HepG2 (cell line): ENCODE measurements around the gene SPOPL. TPM values are rescaled to one million over a fixed set of nuclear protein-coding genes. Genes with fewer than 3 reads are reported as not detected.

Source experiments
- ATAC-seq: fragments of 200-7000 bp; cut with Tn5 transposase; 3 replicates; pipeline ENCODE4 v1.9.1; 2020; ENCODE audit warnings: mild to moderate bottlenecking, moderate library complexity
- BruUV-seq: library from RNA; stranded (reverse); fragments of 400-500 nt; replicated peaks from 2 replicates; lab custom pipeline; 2021; lab: Mats Ljungman, UMichigan
- CTCF ChIA-PET: fragments of 300-600 bp; formaldehyde crosslinking; extraction: SDS; loops from one replicate; lab custom pipeline; 2021; ENCODE audit warnings: low total read pairs, inconsistent platforms, low intra/inter-chr PET ratio; lab: Yijun Ruan, JAX
- POLR2A ChIA-PET: fragments of 350-600 bp; sonication (Branson Sonifier 250); formaldehyde crosslinking; loops from one replicate; lab custom pipeline; 2020; ENCODE audit warnings: antibody characterized with exemption, inconsistent platforms; lab: Yijun Ruan, JAX
- DNase-seq: peaks from one replicate; pipeline ENCODE4 v3.0.0-alpha.2; 2015; ENCODE audit warnings: low spot score
- FAIRE-seq: peaks from 3 replicates; lab custom pipeline; 2011; peaks lifted over from hg19 to GRCh38; lab: Jason Lieb, UNC
- H2AFZ ChIP-seq: one replicate; pipeline ENCODE4 v1.6.1; 2011; ENCODE audit warnings: low read length, inconsistent platforms
- H3K27ac ChIP-seq: fragments of 300-600 bp; 3 replicates; pipeline ENCODE4 v1.8.0; 2011; ENCODE audit warnings: mixed run types, mild to moderate bottlenecking, mixed read lengths, low read length, inconsistent platforms; ENCODE audit not compliant: insufficient read depth; ENCODE audit errors: extremely low read length
- H3K27me3 ChIP-seq, 2 experiments: fragments of 200-600 bp in 1 of 2; 2 replicates in 1 of 2; 3 replicates in 1 of 2; pipeline versions ENCODE4 v1.6.0 to v1.8.0; 2011; ENCODE audit warnings: low read length in 2 of 2, mild to moderate bottlenecking in 2 of 2, moderate library complexity in 2 of 2, inconsistent platforms in 1 of 2; ENCODE audit not compliant: insufficient read depth in 2 of 2, control insufficient read depth in 1 of 2
- H3K36me3 ChIP-seq, 2 experiments: fragments of 200-600 bp in 1 of 2; replicated peaks in 1 of 2; 2 replicates in 1 of 2; 3 replicates in 1 of 2; pipeline versions ENCODE4 v1.5.1 to v1.8.0; 2011; ENCODE audit warnings: low read length in 2 of 2, inconsistent platforms in 1 of 2; ENCODE audit not compliant: insufficient read depth in 2 of 2, control insufficient read depth in 1 of 2
- H3K4me1 ChIP-seq: 2 replicates; pipeline ENCODE4 v1.5.1; 2012; ENCODE audit warnings: low read length, inconsistent platforms; ENCODE audit not compliant: insufficient read depth
- H3K4me2 ChIP-seq: 2 replicates; pipeline ENCODE4 v1.6.0; 2011; ENCODE audit warnings: low read depth, low read length, inconsistent platforms
- H3K4me3 ChIP-seq, 3 experiments: fragments of 200-600 bp in 1 of 3; sonication (generic), shearing (Covaris generic) in 1 of 3; replicated peaks in 1 of 3; 2 replicates each; pipeline ENCODE4 v1.5.1; 2011 to 2016; ENCODE audit warnings: low read length in 3 of 3, inconsistent platforms in 2 of 3, low read depth in 2 of 3, mild to moderate bottlenecking in 2 of 3, control low read depth in 1 of 3, mixed read lengths in 1 of 3; ENCODE audit not compliant: insufficient read depth in 1 of 3
- H3K79me2 ChIP-seq: one replicate; pipeline ENCODE4 v1.6.1; 2011; ENCODE audit warnings: low read length, inconsistent platforms; ENCODE audit not compliant: insufficient read depth
- H3K9ac ChIP-seq: 2 replicates; pipeline ENCODE4 v1.6.0; 2011; ENCODE audit warnings: mild to moderate bottlenecking, low read depth, low read length, inconsistent platforms; ENCODE audit not compliant: insufficient read depth
- H3K9me3 ChIP-seq: 2 replicates; pipeline ENCODE4 v1.5.1; 2012; ENCODE audit warnings: mild to moderate bottlenecking, low read length
- H4K20me1 ChIP-seq: 2 replicates; pipeline ENCODE4 v1.6.0; 2011; ENCODE audit warnings: inconsistent platforms, mild to moderate bottlenecking, low read length, moderate library complexity; ENCODE audit not compliant: insufficient read depth
- FIP1L1 ChIP-seq: fragments of 200-400 bp; formaldehyde crosslinking; IDR thresholded peaks from 2 replicates; pipeline ENCODE4 v1.6.1; 2018; ENCODE audit warnings: low read depth, mild to moderate bottlenecking, low read length, moderate library complexity, borderline replicate concordance; ENCODE audit not compliant: insufficient read depth
- HNF1A ChIP-seq, 2 experiments: sonication (generic) in 1 of 2; formaldehyde crosslinking in 1 of 2; IDR thresholded peaks; 2 replicates each; pipeline versions ENCODE4 v1.4.0 to v1.6.1; 2016 to 2020; ENCODE audit warnings: borderline replicate concordance in 1 of 2, low read depth in 1 of 2, mild to moderate bottlenecking in 1 of 2, missing genetic modification reagents in 1 of 2
- JUN ChIP-seq: sonication (generic); formaldehyde crosslinking; IDR thresholded peaks from 2 replicates; pipeline ENCODE4 v1.4.0; 2020; ENCODE audit warnings: mild to moderate bottlenecking, missing genetic modification reagents
- MTERF4 ChIP-seq: sonication (generic); formaldehyde crosslinking; IDR thresholded peaks from 2 replicates; pipeline ENCODE4 v1.8.0; 2023; ENCODE audit warnings: mild to moderate bottlenecking, missing genetic modification reagents
- RFXANK ChIP-seq: IDR thresholded peaks from 2 replicates; pipeline ENCODE4 v1.6.1; 2016
- SAP130 ChIP-seq: IDR thresholded peaks from 2 replicates; pipeline ENCODE4 v1.6.1; 2016; ENCODE audit warnings: low read depth
- SCMH1 ChIP-seq: sonication (generic); formaldehyde crosslinking; IDR thresholded peaks from 2 replicates; pipeline ENCODE4 v1.9.0; 2021; ENCODE audit warnings: missing genetic modification reagents, mild to moderate bottlenecking, borderline replicate concordance
- ZNF576 ChIP-seq: sonication (generic); formaldehyde crosslinking; IDR thresholded peaks from 2 replicates; pipeline ENCODE4 v1.4.0; 2020; ENCODE audit warnings: mild to moderate bottlenecking, missing genetic modification reagents
- ZNF577 ChIP-seq: sonication (generic); formaldehyde crosslinking; IDR thresholded peaks from 2 replicates; pipeline ENCODE4 v1.4.0; 2020; ENCODE audit warnings: mild to moderate bottlenecking, low read depth, missing genetic modification reagents, borderline replicate concordance
- ZNF724P ChIP-seq: sonication (generic); formaldehyde crosslinking; IDR thresholded peaks from 2 replicates; pipeline ENCODE4 v1.8.0; 2022; ENCODE audit warnings: missing genetic modification reagents, borderline replicate concordance
- WGBS: methylation state at CpG from one replicate; pipeline ENCODE4 v1.1.6; 2017; ENCODE audit warnings: low lambda C conversion rate; 5-methylcytosine and 5-hydroxymethylcytosine counted together
- in situ Hi-C: cut with HindIII; loops from 2 replicates; pipeline ENCODE4 v1.10.0; 2017; ENCODE audit warnings: low pct_unique_long_range_greater_than_20kb; ENCODE audit not compliant: extremely low pct_ligation_motif_present
- intact Hi-C: fragments of 100-400 bp; cut with micrococcal nuclease; formaldehyde crosslinking; loops from one replicate; pipeline ENCODE4 v1.10.0; 2022; ENCODE audit not compliant: unreplicated experiment
- polyA plus RNA-seq, 8 experiments: library from polyadenylated mRNA; depleted of rRNA in 3 of 8; stranded (reverse) in 7 of 8; unstranded in 1 of 8; fragments of >200 nt; fragmentation: Illumina TruSeq in 4 of 8; extraction: Trizol in 4 of 8; gene quantifications; 2 replicates each; pipeline versions ENCODE4 v1.2.1 to v1.2.3, GENCODE V29; 2011 to 2016; ENCODE audit warnings: low read depth in 4 of 8, missing spikeins in 1 of 8, mixed read lengths in 1 of 8; ENCODE audit not compliant: insufficient read depth in 1 of 8
- total RNA-seq, 5 experiments: library from RNA; depleted of rRNA; stranded (reverse); fragments of >200 nt; fragmentation: Illumina TruSeq; extraction: Trizol; gene quantifications; 2 replicates each; pipeline ENCODE4 v1.2.3, GENCODE V29; 2016; ENCODE audit warnings: low read depth in 1 of 5

SPOPL gene
- total and polyA plus RNA-seq, 2 of the 13 experiments (the other 11 are each of a cell fraction or from before 2014, with no cell fraction given) = 12.6 to 51.6 TPM

- Histone ChIP-seq H3K27ac (no peak overlapping the region), H3K36me3 (peaks cover 18 to 49% of the 10 kb centered on the region in 2 experiments; a peak in 4 of 5 replicates), H3K79me2 (no peaks in the 10 kb centered on the region), H3K9ac (no peak overlapping the region), H3K4me1 (peaks cover 2% of the 10 kb centered on the region; the same call in 1 of the 2 replicates), H4K20me1 (no peaks in the 10 kb centered on the region), H2AFZ (no peak overlapping the region), H3K9me3 (no peaks in the 10 kb centered on the region), H3K4me3 (no peak overlapping the region), H3K4me2 (no peak overlapping the region), H3K27me3 (no peaks in the 10 kb centered on the region)
- ATAC-seq (no peak), DNase-seq (no peak), FAIRE-seq (no peak)
- in situ Hi-C loops = no loop called here
- WGBS = 89% methylated on average over 5 of the region's 5 CpGs
- no TSS peak for BruUV-seq
- intact Hi-C loops = no loop called here
- POLR2A ChIA-PET = no interaction called here
- TF ChIP-seq FIP1L1 (no peak), ZNF577 (CRISPR knock-in tag) (no peak), SAP130 (CRISPR knock-in tag) (no peak), JUN (CRISPR knock-in tag) (no peak), SCMH1 (no peak)
- CTCF ChIA-PET = no interaction called here
Measured at GRCh38 chr2:138564586-138565229, 63.1 kb downstream of the SPOPL start.

- in situ Hi-C loops = no loop called here
- no peak overlapping the region for H3K27ac ChIP-seq
- intact Hi-C loops = no loop called here
- TF ChIP-seq RFXANK = no peak
- no peak for TF ChIP-seq ZNF576 (CRISPR knock-in tag)
- TF ChIP-seq MTERF4 (CRISPR knock-in tag) = no peak
- no peak for TF ChIP-seq HNF1A (IDR thresholded peaks at IDR 0.05; ENCODE audit: low read depth)
- TF ChIP-seq HNF1A (CRISPR knock-in tag; IDR thresholded peaks at IDR 0.05; ENCODE audit: borderline replicate concordance) = no peak
- TF ChIP-seq ZNF724P (CRISPR knock-in tag) = no peak
Measured at GRCh38 chr2:138565230-138565598, 63.6 kb downstream of the SPOPL start.

More at GRCh38 chr2:138565230-138565598, 63.6 kb downstream of the SPOPL start:
- Histone ChIP-seq H3K9me3 (no peaks in the 10 kb centered on the region), H3K9ac (no peak overlapping the region), H3K27me3 (no peaks in the 10 kb centered on the region), H3K4me3 (no peak overlapping the region), H4K20me1 (no peaks in the 10 kb centered on the region), H3K36me3 (peaks cover 18 to 44% of the 10 kb centered on the region in 2 experiments; a peak in 4 of 5 replicates), H3K79me2 (no peaks in the 10 kb centered on the region), H3K4me2 (no peak overlapping the region), H2AFZ (no peak overlapping the region), H3K4me1 (no peaks in the 10 kb centered on the region)
- FAIRE-seq (no peak), DNase-seq (no peak), ATAC-seq (no peak)
- ChIA-PET POLR2A (no interaction called here), CTCF (no interaction called here)
- no TSS peak for BruUV-seq
